Skeletal muscle cell (primary cell): ENCODE results near the gene GFI1.
"Not testable (repeated sequence)": the region's sequence is repeated elsewhere in the genome, so short reads cannot be mapped to it uniquely, and the experiment has no call there.

Source experiments
- DNase-seq: peaks from one replicate; pipeline ENCODE4 v3.0.0-alpha.2; 2010; ENCODE audit warnings: low read depth
- H3K4me3 ChIP-seq: 2 replicates; pipeline ENCODE4 v1.5.1; 2011; ENCODE audit warnings: low read depth, mild to moderate bottlenecking, control low read depth, low read length, moderate library complexity

GFI1 gene

DNA sequence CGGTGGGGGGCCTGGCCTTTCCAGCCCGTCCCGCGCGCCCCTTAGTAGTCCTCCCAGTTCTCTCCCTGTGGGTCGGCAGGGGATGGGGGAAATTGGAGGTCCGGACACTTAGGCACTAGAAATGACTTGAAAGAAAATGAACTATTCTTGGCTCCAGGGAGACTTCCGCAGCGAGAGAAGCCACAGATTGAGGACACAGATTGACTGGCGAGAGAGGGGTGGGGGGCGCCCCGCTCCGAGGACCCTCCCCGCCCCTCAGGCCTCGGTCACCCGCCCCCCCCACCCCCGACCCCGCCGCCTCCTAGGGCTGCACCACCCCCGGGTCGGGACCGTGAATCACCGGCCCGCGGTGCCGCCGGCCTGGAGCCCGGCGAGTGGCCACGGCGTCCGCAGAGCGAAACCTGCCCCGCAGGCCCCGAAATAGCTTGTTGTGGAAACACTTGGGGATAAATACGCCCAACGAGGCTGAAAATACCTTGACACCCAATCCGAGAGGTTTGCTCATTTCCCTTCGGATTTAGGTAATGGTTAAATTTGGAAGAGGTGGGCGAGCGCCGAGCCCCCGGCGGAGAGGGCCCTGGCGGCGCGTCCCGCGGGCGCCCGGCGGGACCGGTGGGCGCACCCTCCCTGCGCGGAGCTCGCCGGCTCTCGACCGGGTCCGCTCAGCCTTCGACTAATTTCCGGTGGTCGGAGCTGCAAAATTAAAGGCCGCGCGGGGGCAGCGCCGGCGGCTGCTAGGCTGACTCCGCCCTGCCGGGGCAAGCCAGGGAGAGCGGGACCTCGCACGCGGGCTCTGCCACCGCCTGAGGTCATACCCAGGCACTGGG is at the start of gene GFI1:
Gene GFI1 (minus strand): TSS at position 675 of the 827 bp plus-strand sequence. CDS start 3,438 bp downstream, outside the sequence.
- no peak for DNase-seq

DNA sequence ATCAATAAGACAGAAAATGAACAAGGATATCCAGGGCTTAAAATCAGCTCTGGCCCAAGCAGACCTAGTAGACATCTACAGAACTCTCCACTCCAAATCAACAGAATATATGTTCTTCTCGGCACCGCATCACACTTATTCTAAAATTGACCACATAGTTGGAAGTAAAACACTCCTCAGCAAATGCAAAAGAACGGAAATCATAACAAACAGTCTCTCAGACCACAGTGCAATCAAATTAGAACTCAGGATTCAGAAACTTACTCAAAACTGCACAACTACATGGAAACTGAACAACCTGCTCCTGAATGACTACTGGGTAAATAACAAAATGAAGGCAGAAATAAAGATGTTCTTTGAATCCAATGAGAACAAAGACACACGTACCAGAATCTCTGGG is 45.6 kb upstream of the GFI1 start:
- not testable (repeated sequence) for H3K4me3 ChIP-seq, DNase-seq

More for the DNA sequence above, at the start of gene GFI1:
- peak within 1 kb of the TSS; percentile 47 for H3K4me3 ChIP-seq

DNA sequence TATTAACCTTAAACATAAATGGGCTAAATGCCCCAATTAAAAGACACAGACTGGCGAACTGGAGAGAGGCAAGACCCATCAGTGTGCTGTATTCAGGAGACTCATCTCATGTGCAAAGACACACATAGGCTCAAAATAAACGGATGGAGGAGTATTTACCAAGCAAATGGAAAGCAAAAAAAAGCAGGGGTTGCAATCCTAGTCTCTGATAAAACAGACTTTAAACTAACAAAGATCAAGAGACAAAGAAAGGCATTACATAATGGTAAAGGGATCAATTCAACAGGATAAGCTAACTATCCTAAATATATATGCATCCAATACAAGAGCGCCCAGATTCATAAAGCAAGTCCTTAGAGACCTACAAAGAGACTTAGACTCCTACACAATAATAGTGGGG is 45.2 kb upstream of the GFI1 start:
- DNase-seq, H3K4me3 ChIP-seq: not testable (repeated sequence)

DNA sequence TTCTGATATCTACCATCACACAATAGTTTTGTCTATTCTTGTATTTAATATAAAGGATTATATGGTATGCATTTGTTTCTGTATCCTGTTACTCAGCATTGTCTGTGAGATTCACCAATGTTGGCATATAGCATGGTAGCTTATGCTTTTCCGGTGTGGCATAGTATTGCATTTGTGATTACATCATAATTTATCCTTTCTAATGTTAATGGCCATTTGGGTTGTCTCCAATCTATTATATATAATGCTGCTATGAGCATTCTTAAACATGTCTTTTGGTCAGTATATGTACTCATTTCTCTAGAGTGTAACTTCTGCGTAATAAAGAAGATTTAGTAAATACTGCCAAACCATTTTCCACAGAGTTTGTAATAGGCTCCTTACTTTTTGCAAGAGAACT is 40.9 kb upstream of the GFI1 start:
- no peak overlapping the region for H3K4me3 ChIP-seq

DNA sequence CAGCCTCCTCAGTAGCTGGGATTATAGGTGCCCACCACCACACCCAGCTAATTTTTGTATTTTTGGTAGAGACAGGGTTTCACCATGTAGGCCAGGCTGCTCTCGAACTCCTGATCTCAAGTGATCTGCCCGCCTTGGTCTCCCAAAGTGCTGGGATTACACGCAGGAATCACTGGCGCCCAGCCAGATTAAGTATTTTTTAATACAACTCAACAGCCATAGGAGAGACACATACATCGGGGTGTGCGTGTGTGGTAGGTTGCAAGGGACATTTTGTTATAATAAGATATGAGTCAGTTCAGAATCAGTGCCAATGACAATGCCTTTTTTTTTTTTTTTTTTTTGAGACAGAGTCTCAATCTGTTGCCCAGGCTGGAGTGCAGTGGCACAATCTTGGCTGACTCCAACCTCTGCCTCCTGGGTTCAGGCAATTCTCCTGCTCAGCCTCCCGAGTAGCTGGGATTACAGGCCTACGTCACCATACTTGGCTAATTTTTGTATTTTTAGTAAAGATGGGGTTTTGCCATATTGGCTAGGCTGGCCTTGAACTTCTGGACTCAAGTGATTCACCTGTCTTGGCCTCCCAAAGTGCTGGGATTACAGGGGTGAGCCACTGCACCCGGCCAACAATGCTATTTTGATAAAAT is 38.3 kb upstream of the GFI1 start:
- not testable (repeated sequence) for H3K4me3 ChIP-seq, DNase-seq

More for the DNA sequence above, 40.9 kb upstream of the GFI1 start:
- DNase-seq, result no peak

DNA sequence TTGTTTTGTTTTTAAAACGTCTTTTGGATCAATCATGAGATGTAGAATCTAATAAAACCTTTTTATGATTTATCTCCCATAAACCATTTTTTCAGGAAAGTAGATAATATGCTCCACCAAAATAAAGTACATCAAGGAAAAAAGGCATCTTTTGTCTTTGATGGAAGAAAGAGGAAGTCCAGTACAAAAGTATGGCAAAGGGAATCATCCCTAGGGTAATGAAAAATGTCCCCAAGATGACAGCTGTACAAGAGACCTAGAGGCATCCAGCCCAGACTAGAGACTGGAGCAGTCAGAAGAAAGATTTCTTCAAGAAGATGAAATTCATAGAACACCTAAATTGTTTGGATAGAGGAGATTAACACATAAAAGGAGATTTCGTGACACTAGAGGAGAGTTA is 32.3 kb upstream of the GFI1 start:
- no peak for DNase-seq
- H3K4me3 ChIP-seq, result no peak overlapping the region

DNA sequence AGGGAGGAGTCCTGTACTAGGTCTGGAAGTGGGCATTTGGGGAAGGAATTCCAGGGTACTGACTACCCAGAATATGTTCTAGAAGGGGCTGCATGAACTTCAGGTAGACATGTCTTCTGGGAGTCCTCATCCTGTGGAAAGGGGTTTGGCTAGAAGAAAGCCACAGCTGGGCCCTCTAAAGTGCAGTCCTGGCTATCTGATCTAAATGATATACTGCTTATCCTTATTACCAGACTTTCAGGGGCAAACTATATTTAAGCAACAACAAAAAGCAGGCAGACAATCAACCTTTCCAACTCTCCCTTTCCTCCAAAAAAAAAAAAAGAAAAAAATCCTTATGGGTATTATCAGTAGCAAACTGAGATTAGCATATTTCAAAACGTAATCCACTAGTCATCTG is 29.8 kb upstream of the GFI1 start:
- H3K4me3 ChIP-seq, result no peak overlapping the region

DNA sequence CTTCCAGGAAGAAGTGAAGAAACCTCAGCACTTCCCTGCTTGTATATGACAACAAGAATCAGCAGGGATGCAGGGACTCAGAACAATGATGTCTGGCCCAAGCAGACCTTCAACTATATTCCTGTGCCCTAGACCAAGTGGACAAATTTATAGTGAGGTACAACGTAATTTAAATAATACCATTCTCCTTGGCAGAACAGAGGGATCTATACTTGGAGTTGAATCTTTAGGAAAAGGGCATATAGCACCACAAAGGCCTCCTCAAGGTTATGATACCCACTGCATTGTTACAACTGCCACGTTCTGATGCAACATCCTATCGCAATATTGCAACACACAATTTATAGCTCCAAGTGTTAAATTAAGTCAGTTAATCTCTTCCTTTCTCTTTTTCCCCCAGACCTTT is 29.1 kb upstream of the GFI1 start:
- no peak overlapping the region for H3K4me3 ChIP-seq
- DNase-seq, result no peak

More for the DNA sequence above, 29.8 kb upstream of the GFI1 start:
- no peak for DNase-seq

DNA sequence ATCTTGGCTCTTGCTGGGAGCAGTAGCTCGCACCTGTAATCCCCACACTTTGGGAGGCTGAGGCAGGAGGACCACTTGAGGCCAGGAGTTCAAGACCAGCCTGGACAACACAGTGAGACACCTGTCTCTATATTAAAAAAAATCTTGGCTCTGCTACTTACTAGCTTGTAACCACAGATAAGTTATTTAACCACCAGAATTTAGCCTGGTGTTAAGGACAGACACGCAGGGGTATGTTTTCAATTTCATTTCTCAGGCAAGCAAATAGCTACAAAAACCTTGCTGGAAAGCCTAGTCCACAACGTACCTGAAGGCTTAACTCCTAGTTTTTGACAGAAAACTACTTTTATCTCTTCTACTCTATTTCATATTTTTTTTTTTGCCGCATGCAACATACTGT is 24.8 kb upstream of the GFI1 start:
- no peak overlapping the region for H3K4me3 ChIP-seq
- no peak for DNase-seq

DNA sequence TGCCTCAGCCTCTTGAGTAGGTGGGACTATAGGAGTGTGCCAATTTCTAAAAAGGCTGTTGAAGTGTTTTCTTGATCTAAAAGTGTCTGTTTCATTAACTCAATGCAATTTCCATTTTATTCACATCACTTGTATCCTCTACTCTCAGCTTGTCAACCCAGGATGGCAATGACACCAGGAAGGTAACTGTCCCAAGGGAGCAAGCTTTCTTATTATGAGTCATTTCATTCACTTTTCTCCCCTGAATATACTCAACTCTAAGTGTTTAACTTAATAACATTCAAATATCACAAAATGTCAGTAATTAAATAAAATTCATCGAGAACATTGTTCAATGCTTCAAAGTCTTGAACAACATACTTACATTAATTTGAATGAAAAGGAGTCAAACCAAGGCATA is 22.9 kb upstream of the GFI1 start:
- H3K4me3 ChIP-seq, result no peak overlapping the region

DNA sequence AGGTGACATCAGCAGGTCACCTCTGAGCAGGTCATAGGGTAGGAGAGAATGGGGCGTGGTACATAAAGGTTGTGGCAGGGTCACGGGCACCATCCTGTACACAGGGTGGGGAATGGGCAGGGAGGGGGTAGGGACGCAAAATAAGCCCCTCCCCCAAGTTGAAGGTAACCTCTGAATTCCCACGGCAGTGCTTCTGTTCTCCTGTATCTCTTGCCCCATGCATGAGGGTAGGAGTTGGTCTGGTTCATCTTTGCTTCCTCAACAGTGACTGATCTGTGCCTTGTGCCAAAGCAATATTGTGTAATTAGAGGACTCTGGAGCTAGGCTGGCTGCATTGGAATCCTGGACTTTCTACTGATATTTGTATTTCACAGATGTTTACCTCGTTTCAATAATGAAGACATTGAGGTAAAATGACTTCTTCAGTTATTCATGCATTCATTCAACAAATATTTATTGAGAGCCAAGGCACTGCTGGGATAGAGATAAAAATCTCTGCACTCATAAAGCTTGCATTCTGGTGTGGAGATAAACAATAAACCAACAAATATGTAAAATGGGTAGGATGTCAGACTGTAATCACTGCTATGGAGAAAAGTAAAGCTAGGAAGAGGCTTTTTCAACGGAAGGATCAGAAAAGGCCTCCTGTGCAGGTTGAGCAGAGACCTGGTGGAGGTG is 18.4 kb upstream of the GFI1 start:
- DNase-seq, result no peak
- no peak overlapping the region for H3K4me3 ChIP-seq

More for the DNA sequence above, 22.9 kb upstream of the GFI1 start:
- DNase-seq, result no peak

DNA sequence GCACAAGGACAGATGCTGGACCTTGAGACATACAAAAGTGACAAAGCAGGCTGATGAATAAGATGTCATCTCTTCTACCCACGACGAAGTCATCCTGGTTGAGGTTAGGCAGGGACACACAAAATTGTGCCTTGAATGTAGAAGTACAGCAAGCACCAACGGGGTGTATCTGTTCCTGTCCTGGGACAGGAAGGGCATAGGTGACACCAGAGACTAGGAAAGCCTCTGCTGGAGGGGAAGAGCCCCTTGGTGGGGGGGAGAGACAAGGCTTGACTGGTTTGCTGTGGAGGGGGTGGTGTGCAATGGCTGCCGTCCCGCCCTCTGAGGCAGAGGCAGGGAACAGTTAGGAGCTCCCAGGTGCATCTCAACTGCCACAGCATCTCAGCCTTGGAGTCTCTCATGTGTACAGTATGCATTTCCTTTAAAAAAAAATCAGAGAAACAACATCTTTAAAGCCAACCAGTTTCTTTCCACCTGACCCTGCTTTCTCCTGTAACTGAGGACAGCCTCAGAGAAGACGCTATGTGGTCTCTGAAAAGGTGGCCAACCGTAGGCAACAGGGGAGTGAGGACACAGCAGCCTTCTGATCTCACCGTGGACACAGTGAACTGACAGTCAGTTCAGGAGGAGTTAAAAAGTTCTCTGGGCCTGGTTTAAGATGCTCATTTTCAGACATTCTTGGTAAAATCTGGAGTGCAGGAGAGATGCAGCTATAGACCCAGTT is 17.7 kb upstream of the GFI1 start:
- H3K4me3 ChIP-seq, result no peak overlapping the region
- DNase-seq, result no peak

DNA sequence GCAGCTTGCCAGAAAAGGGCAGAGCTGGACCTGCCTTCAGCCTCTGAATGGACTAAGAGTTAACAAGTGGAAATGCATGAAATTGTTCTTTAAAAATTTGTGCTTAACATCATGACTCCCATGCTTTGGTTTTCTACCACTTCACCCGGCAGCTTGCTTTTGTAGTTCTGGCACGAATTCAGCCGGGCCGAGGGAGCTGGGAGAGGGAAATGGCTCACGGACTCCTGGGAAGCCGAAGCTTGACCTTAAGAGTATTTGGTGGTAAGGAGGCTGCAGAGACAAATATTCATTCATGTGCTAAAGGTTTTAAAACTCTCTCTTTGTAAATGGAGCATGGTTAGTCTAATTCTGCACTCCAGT is 17.2 kb upstream of the GFI1 start:
- no peak for DNase-seq
- no peak overlapping the region for H3K4me3 ChIP-seq

DNA sequence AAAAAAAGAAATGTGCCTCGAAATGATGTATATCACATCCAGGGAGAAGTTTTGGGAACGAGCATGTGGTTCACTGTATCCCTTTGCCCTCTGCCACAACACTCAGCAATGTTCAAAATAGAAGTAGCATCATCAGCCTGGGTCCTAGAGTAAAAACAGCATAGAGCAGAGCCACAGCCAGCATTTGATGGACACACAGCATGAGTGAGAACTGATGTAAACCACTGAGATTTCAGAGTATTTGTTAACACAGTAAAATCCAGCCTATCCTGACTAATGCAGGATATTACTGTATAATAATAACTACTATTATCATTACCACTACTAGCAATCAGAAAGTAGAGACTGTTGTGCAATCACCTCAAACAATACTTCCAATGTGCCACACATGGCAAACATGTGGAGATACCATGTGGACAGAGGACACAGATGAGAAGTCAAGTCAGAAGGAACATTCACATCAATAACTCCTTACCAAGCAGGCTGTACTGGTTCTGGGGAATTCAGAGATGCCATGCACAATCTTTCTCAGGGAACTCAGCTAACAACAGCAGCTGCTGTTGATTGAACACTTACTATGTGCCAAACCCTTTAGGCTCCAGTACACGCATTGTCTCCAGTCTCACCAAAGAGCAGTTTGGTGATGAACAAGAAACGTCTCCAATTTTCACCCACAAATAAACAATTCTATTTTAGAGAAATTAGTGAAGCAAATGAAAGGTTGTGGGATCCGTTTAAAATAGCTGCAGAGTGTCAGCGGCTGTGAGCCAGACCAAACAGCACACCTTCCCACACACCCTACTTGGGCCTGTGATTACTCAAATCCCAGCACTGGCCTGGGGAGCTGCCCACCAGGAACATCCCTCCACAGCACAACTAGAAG is 16.6 kb upstream of the GFI1 start:
- H3K4me3 ChIP-seq, result no peak overlapping the region
- no peak for DNase-seq

DNA sequence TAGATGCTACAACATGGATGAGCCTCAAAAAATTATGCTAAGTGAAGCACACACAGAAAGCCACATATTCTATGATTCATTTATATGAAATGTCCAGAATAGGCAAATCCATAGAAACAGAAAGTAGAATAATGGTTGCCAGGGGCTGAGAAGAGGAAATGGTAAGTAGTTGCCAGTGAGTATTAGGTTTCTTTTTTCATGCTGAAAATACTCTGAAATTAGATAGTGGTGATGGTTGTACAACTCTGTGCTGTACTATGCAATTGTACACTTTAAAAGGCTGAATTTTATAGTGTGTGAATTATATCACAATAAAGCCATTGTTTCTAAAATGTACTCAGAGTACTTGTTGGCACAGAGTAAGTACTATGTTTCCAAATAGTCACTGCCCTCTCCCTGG is 15.5 kb upstream of the GFI1 start:
- no peak overlapping the region for H3K4me3 ChIP-seq
- DNase-seq, result no peak

DNA sequence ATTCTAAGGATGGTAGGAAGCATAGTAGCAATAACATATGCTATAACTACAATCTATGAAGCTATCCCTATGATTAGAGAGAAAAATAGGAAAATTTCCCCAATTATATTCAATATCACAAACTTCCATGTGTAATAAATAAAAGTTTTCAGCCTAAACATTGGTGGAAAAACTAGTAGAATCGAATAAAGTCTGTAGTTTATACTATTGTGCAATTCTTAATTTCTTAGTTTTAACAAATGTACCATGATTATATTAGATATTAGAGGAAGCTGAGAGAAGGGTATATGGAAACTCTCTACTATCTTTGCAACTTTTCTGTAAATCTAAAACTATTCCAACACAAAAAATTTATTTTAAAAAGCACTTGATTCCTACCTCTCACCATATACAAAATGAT is 13.8 kb upstream of the GFI1 start:
- no peak overlapping the region for H3K4me3 ChIP-seq
- no peak for DNase-seq

DNA sequence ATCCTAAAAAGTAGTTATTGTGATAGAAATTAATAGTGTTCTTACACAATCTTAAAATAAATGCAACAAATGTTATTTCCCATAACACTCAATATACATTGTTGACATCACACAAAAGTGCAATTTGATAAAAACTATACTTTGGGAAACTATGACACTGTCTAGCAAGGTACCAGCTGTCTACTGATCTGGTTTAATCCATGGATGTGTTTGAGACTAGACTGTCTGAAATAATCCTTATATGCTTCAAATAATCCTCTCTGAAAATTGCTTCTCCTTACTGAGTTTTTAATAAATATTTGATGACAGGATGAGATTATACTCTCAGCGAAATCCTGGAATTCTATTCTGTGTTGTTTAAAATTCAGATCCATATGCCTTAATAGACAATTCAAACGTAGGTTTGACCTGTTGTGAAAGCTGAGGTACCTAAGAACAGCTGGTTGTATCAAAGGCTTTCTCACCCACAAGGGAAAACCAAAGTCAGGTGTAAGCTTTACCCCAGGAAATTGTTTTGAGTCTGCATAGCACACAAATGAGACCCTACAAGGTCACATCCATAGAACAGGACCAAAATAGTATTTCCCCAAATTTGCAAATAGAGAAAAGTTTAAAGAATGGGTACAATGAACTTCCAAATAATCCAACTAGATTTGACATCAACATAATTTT is 8.8 kb upstream of the GFI1 start:
- H3K4me3 ChIP-seq, result no peak overlapping the region
- DNase-seq, result no peak

DNA sequence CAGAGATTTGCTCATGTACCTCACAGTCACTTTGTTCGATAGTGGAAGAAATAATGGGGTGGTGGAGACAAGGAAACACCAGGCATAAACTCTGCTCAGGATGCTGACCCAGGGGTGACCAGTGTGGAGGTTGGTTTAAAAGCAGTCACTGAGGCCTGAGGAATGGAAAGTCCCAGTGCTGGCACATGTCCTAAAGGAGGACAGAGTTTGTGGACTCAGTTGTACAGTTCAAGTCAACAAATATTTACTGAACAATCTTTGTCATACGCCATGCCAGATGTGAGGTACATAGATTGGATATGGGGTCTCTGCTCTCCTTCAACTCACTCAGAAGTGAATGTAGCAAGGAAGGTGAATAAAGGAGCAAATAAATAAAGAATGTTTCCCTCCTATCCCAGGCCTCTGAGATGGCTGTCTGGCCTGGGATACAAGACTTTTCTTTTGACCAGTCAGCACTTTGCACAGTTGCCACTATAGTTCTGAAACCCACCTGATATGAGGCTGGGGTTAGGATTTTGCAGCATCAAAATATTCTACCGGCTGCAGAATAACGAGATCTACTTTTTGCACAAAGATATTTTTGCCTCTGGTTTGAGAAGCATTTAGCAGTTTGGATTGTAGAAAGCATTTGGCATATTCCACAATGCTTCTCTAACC is 7.9 kb upstream of the GFI1 start:
- no peak overlapping the region for H3K4me3 ChIP-seq
- no peak for DNase-seq
